Measurements from ENCODE around the gene PCDHA2.
"Not testable (repeated sequence)": the region's sequence is repeated elsewhere in the genome, so short reads cannot be mapped to it uniquely, and the experiment has no call there.

Gene PCDHA2

GRCh38 chr5:140794595-140795258 lies at the start of gene PCDHA2:
Gene PCDHA2 (plus strand): TSS chr5:140794852.
- DNase-seq: peak; percentile 18

DNA sequence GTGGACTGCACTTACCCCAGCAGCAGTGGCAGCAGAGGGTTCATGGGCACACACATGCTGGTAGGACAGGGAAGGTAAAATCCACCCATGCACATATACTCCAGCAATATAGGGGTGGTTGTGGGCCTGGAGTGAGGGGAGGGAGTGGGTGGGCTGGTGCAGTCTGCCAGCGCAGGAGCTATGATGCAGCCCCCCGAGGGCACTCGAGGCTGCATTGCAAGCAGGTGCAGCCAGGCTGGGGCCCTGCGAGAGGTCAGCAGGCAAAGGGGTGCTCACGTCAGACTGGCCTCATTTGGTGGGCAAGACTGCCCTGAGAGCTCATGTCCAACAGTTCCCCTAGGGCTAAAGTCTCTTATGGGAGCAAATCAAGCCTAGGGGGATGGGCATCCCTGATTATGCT lies 41.1 kb upstream of the PCDHA2 start:
- no peak for DNase-seq

DNA sequence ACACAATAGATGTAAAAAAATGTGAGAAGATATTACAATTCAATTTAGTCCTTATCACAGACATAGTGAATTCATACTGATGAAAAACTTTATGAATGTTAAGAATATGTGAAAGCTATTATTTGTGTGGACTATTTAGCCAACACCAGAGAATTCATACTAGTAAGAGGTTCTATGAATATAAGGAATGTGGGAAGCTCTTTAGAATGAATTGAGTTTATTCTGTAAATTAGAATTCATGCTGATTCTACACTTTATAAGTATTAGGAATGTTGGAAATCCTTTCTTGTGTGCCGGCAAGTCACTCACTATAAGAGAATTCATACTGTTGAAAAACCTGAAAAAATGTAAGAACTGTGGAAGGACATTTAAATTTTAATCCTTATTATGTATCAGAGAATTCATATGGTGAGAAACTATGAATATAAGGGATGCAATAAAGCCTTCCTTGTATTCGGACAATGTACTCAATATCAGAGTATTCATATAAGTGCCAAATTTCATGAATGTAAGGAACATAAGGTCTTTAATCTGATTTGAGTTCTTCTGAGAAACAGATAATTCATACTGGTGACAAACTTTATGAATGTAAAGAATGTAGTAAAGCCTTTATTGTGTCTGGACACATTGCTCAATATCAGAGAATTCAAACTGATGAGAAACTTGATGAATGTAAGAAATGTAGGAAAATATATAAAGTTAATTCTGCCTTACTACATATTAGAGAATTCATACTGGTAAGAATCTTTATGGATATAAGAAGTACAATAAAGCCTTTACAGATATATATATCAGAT lies 30.3 kb upstream of the PCDHA2 start:
- no peak for DNase-seq

GRCh38 chr5:140767444-140767843 lies 27.2 kb upstream of the PCDHA2 start:
- no peak for DNase-seq

GRCh38 chr5:140780512-140780911 lies 14.1 kb upstream of the PCDHA2 start:
- DNase-seq: no peak

DNA sequence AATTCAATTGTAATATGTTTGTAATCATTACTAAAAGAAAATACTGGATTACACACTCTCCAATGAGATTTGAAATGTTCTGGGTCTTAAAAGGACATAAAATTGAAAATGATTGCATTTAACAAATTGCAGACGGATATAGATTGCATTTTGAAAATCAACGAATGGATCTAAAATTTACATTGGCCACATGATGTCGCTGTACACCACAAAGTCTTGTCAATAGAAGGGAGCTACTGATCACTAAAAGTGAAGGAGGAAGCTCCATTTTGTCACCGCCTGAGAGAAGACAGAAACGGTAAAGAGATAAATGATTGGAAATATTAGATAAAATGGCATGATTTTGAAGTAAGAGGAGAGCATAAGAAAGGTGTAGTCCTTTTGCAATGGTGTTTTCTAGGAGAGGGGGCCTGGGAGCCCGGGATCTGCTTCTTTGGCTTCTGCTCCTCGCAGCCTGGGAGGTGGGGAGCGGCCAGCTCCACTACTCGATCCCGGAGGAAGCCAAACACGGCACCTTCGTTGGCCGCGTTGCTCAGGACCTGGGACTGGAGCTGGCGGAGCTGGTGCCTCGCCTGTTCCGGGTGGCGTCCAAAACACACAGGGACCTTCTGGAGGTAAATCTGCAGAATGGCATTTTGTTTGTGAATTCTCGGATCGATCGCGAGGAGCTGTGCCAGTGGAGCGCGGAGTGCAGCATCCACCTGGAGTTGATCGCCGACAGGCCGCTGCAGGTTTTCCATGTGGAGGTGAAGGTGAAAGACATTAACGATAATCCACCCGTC lies 8.6 kb upstream of the PCDHA2 start, which contains the start of gene PCDHA1:
TSS of gene PCDHA1 (plus strand) at position 236 of the 782 bp plus-strand sequence.
- no peak for DNase-seq

- not testable (repeated sequence) for DNase-seq
These were observed 7.2 kb upstream of the PCDHA2 start for GRCh38 chr5:140787422-140787821.

DNA sequence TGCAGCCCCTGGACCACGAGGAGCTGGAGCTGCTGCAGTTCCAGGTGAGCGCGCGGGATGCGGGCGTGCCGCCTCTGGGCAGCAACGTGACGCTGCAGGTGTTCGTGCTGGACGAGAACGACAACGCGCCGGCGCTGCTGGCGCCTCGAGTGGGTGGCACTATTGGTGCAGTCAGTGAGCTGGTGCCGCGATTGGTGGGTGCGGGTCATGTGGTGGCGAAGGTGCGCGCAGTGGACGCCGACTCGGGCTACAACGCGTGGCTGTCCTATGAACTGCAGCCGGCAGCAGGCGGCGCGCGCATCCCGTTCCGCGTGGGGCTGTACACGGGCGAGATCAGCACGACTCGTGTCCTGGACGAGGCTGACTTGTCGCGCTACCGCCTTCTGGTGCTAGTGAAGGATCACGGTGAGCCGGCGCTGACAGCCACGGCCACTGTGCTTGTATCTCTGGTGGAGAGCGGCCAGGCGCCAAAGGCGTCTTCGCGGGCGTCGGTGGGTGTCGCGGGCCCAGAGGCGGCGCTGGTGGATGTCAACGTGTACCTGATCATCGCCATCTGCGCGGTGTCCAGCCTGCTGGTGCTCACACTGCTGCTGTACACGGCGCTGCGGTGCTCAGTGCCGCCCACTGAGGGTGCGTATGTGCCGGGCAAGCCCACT lies 6.7 kb upstream of the PCDHA2 start:
- DNase-seq: not testable (repeated sequence)

GRCh38 chr5:140791089-140791488 lies 3.6 kb upstream of the PCDHA2 start:
- no peak for DNase-seq

GRCh38 chr5:140795259-140795641 lies 598 bp downstream of the PCDHA2 start:
- DNase-seq: peak; percentile 8

DNA sequence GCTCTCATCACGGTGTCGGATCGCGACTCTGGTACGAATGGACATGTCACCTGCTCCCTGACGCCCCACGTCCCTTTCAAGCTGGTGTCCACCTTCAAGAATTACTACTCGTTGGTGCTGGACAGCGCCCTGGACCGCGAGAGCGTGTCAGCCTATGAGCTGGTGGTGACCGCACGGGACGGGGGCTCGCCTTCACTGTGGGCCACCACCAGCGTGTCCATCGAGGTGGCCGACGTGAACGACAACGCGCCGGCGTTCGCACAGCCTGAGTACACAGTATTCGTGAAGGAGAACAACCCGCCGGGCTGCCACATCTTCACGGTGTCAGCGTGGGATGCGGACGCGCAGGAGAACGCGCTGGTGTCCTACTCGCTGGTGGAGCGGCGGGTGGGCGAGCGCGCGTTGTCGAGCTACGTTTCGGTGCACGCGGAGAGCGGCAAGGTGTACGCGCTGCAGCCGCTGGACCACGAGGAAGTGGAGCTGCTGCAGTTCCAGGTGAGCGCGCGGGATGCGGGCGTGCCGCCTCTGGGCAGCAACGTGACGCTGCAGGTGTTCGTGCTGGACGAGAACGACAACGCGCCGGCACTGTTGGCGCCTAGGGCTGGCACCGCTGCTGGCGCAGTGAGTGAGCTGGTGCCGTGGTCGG lies 1.5 kb downstream of the PCDHA2 start:
- not testable (repeated sequence) for DNase-seq

DNA sequence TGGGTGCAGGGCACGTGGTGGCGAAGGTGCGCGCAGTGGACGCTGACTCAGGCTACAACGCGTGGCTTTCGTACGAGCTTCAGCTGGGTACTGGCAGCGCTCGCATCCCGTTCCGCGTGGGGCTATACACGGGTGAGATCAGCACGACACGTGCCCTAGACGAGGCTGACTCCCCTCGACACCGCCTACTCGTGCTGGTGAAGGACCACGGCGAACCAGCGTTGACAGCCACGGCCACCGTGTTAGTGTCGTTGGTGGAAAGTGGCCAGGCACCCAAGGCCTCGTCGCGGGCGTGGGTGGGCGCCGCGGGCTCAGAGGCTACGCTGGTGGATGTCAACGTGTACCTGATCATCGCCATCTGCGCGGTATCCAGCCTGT lies 2.1 kb downstream of the PCDHA2 start:
- DNase-seq: no peak

DNA sequence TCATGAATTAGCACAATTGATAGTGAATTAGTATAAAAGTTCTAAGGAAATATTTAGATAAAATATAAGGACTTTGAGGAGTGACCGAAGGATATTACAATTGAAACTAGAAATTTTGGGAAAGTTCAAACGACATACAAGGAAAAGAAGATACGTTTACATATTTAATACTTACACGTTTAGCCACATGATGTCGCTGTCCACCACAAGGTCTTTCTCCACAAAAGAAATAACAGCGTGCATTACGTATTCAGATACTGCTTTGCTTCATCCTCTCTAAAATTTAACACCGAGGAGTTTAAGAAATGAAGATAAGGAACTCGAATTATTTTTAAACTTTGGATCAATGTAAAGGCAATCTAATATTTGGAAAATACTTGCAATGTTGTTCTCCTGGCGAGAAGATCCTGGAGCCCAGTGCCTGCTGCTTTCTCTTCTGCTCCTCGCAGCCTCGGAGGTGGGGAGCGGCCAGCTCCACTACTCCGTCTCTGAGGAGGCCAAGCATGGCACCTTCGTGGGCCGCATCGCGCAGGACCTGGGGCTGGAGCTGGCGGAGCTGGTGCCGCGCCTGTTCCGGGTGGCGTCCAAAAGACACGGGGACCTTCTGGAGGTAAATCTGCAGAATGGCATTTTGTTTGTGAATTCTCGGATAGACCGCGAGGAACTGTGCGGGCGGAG lies 6.3 kb downstream of the PCDHA2 start, which contains the start of gene PCDHA3:
TSS of gene PCDHA3 (plus strand) at position 242 of the 678 bp plus-strand sequence.
- DNase-seq: no peak

- no peak for DNase-seq
These were observed 6.8 kb downstream of the PCDHA2 start for GRCh38 chr5:140801494-140801841.

- not testable (repeated sequence) for DNase-seq
These were observed 7.7 kb downstream of the PCDHA2 start for GRCh38 chr5:140802381-140802780.

GRCh38 chr5:140802781-140803271 lies 8.2 kb downstream of the PCDHA2 start:
- no peak for DNase-seq

GRCh38 chr5:140806834-140807775 lies 12.5 kb downstream of the PCDHA2 start, which contains the start of gene PCDHA4:
Gene PCDHA4 (plus strand): TSS chr5:140807068.
- DNase-seq: peak; percentile 22

GRCh38 chr5:140808241-140808888 lies 13.7 kb downstream of the PCDHA2 start:
- not testable (repeated sequence) for DNase-seq

DNA sequence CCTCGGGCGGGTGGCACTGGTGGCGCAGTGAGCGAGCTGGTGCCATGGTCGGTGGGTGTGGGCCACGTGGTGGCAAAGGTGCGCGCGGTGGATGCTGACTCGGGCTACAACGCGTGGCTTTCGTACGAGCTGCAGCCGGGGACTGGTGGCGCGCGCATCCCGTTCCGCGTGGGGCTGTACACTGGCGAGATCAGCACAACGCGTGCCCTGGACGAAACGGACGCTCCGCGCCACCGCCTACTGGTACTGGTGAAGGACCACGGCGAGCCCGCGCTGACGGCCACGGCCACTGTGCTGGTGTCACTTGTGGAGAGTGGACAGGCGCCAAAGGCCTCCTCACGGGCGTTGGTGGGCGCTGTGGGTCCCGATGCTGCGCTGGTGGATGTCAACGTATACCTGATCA lies 14.2 kb downstream of the PCDHA2 start:
- DNase-seq: no peak

All from NCI-H510A treated with DMSO at 0.1 percent for 48 hours (cell line).